Measurements from ENCODE around the gene PPARG.

- TF ChIP-seq EZH2phosphoT487 (IDR thresholded peaks at IDR 0.05; ENCODE audit: insufficient read depth, low read depth) (no peak), EZH2 (IDR thresholded peaks at IDR 0.05; ENCODE audit: insufficient read depth, poor library complexity, severe bottlenecking) (no peak)
Measured at GRCh38 chr3:12363397-12364195, 74.7 kb downstream of the PPARG start.
